Measurements from ENCODE around the gene PPM1H.

DNA sequence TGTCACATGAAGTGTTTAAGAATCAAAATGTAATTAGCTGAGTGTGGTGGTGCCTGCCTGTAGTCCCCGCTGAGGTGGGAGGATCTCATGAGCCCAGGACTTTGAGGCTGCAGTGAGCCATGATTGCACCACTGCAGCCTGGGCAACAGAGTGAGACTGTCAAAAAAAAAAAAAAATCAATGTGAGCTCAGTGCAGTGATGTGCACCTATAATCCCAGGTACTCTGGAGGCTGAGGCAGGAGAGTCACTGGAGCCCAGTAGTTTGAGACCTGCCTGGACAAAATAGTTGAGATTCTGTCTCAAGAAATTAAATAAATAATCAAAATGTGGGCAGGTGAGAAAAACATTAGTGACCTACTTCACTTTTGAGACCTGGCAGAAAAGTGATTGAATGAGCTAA lies 328.3 kb downstream of the PPM1H start:
- TF ChIP-seq, protein P1, sequence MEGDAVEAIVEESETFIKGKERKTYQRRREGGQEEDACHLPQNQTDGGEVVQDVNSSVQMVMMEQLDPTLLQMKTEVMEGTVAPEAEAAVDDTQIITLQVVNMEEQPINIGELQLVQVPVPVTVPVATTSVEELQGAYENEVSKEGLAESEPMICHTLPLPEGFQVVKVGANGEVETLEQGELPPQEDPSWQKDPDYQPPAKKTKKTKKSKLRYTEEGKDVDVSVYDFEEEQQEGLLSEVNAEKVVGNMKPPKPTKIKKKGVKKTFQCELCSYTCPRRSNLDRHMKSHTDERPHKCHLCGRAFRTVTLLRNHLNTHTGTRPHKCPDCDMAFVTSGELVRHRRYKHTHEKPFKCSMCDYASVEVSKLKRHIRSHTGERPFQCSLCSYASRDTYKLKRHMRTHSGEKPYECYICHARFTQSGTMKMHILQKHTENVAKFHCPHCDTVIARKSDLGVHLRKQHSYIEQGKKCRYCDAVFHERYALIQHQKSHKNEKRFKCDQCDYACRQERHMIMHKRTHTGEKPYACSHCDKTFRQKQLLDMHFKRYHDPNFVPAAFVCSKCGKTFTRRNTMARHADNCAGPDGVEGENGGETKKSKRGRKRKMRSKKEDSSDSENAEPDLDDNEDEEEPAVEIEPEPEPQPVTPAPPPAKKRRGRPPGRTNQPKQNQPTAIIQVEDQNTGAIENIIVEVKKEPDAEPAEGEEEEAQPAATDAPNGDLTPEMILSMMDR (IDR thresholded peaks at IDR 0.05), result no peak
- no peak for TF ChIP-seq POLR2A (IDR thresholded peaks at IDR 0.05)

All from vagina (tissue), 2 donors.